ENCODE results near the gene CLIP4.
"Not testable (repeated sequence)": the region's sequence is repeated elsewhere in the genome, so short reads cannot be mapped to it uniquely, and the experiment has no call there.

The CLIP4 gene, protein sequence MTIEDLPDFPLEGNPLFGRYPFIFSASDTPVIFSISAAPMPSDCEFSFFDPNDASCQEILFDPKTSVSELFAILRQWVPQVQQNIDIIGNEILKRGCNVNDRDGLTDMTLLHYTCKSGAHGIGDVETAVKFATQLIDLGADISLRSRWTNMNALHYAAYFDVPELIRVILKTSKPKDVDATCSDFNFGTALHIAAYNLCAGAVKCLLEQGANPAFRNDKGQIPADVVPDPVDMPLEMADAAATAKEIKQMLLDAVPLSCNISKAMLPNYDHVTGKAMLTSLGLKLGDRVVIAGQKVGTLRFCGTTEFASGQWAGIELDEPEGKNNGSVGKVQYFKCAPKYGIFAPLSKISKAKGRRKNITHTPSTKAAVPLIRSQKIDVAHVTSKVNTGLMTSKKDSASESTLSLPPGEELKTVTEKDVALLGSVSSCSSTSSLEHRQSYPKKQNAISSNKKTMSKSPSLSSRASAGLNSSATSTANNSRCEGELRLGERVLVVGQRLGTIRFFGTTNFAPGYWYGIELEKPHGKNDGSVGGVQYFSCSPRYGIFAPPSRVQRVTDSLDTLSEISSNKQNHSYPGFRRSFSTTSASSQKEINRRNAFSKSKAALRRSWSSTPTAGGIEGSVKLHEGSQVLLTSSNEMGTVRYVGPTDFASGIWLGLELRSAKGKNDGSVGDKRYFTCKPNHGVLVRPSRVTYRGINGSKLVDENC

DNA sequence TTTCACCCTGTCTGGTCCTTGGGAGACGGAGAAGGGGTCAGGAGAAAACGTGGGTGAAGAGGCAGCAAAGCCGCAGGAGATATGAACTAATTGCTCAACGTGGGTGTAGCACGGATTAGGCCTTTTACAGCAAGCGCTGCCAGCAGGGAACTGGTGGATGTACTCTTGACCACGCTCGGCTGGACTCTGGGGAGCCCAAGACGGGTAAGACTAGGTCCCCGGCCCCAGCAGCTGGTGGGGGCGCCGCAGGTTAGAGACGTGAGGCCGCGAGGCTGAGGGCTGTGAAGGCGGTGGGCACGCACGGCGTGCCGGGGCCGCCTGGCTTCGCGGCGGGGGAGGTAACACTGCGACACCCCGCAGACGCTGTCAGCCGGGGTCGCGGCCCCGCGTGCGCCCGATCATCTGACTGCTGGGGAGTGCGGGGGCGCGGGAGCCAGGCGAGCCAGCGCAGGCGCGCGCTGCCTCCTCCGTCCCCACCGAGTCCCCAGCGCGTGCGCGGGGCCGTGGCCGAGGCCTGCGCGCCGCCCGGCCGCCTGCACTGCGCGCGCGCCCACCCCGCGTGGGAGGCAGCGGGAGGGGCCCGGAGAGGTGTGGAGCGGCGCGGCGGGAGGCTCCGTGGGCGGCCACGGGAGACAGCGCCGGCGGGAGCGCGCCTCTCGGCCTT, at the start of gene CLIP4:
Gene CLIP4, plus strand, starts transcription at position 470 of the 664 bp plus-strand sequence. CDS start 5,974 bp downstream, outside the sequence.
- no peak for DNase-seq

DNA sequence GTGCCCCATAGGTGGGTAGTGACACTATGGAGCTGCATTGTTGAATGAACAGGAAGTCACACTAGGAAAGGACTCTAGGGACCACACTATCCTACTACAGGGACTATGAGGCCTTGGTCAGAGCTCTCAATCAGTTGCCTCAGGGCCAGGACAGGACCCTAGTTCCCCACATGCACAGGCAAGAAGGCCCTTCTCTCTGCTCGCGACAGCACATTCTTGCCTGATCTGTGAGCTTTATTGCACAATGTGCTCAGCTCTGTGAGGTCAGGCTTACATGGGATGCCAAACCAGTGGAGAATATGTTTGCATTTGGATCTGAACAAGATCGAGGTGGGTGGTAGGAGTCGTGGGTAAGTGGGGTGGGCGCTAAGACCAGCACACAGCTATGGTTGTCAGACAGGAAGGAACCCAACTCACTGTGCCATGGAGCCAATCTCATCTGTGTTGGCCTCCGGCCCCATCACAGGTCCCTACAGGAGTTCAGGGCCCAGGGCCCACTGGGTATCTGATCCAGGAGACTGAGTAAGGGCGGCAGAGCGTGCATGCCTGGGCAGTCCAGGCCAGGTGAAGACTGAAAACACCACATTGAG, 48.8 kb upstream of the CLIP4 start:
- DNase-seq = no peak

DNA sequence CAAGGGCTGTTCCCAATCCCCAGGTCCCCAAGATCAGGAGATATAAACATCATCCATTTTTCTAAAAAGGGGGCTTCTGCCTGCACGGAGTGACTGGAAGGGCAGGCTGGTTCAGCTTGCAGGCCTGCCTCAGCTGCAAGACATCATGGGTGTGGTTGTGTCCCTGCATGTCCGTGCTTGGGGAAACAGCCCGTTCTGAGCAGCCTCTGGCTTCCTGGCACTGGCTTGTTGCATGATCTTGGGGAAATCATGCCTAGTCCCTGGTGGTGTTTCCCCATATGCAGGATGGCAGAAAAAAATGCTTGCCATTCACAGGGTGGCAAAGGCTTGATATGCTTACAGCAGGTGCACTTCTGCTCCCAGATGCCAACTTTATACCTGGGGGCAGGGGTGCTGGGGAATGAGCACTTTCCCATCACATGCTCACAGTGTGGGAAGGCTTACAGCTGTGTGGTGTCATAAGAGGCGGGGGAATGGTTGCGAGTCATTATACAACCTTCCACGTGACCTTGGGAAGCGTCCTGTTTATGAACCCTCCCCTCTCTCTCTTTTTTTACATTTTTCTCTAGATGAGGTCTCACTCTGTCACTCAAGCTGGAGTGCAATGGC, 48.1 kb upstream of the CLIP4 start:
- DNase-seq = no peak

DNA sequence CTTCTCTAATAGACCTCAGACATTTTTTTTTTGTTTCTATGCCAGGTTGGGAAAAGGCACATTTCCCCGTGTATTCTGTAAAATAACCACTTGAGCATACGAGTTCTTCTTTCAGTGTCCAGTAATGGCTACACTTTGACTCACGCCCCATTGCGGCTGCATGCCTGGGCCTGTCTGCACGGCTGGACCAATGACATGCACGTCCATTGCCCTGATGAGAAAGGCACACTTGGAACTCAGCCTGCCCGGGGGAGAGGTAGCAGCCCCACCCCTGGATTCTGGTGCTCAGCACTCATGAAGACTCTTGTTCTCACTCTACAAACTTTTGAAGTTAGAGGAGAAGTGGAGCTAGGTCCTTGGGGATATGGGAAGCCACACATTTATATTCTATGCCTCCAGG, 46.7 kb upstream of the CLIP4 start:
- no peak for DNase-seq

DNA sequence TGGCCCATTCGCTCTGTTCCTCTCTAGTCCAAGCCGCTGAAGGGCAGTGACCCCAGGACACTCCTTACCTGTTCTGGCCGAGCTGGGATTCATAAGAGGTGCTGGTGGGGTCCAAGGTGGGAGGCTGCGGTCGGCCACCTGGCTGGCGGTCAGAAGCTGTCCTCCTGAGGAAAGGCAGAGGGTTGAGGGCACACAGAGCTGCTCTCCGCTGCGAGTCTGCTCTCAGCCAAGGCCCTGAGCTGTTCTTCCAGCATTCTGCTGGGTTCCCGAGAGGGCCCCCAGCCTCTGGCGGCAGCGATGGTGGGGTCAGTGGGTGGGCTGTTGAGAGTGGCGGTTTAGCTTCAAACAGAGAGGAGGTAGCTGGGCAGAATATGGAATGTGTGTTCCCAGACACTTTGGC, 44.7 kb upstream of the CLIP4 start:
- DNase-seq = no peak

DNA sequence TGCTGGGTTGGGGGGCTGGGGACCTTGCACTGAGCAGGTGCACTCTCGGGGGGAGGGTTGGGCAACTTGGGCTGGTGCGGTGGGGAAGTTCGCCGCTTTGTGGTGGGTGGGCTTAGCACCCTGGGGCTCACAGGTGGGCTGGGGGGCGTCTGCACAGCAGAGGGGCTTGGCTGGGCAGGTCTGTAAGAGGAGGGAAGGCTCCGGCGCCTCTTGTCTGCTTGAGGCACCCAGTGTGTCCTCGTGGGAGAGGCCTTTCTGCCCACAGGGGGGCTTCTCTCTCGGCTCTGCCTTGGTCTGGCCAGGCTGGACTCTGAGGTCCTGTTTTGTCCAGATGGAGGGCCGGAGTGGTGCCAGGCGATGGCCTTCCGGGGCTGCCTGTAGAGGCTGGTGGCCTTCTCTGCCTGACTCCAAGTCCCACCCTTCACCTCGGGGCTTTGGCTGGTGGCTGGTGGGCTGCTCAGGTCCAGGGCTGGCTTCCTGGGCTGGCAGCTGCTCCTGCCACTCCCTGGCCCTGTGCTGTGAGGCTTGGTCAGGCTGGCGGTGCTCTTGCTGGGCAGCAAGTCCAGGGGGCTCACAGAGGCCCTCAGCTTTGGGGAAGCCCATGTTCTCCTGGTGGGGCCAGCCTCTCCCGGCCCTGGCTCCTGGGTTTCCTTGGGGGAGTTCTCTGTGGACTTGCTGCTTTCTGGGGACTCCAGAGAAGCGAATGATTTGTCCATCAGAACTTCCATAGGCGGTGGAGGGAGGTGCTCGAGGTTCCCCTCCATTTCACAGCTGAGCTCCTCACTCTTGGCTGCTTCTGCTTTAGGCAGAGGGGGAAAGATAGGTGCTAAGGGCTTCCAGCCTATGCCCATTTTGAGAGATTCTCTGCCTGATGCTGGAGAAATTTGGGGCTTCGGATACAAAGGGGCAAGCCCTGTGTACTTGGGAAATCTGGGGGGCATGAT, 43.9 kb upstream of the CLIP4 start:
- DNase-seq = no peak

DNA sequence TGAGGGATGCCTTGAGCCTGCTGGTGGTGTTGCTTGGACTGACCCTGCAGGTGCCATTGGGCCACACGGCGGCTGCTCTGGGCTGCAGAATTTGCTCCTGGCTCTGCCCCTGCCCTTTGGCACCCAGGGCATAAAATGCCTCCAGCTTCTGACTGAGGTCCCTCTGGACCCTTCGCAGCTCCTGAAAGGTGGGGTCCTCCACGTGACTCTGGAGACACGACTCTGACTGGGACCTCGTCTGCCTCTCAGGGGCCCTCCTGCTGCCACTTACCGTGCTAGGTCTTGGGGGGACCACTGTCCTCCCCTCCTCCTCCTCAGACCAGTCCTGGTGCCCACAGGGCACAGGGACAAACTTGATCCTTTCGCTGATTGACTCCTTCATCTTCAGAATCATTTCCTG, 43.0 kb upstream of the CLIP4 start:
- DNase-seq = no peak

DNA sequence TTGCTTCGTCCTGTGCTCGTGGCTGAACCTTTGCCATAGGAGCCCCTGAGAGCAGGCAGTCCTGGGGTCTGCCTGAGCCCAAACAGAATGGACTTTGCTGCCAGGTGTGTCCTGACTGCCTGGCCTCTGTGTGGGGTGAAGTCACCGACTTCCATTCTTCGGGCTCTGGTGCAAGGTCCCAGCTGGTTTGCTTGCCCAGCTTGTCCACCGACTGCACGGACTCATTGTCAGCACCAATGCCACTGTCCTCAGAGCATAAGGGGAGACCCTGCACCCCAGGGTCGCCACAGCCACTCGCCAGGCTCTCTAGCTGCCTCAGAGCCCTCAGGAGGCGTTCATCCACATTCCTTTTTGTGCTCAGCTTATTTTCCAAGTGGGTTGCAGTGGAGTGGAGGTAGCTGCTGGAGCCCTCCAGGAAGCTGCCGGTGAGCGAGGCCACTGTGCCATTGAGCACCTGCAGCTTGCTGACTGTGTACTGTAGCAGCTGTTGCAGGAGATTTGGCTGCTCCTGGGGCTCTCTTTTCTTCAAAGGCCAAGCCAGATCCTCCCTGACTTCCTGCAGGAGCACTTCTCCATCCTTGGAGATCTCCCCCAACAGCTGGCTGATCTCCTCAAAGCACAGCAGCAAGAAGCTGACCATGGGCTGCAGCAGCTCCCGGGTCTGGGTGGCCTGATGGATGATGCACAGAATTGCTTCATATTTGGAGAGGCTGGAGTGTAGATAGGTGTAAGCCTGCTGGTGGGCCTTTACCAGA, 42.1 kb upstream of the CLIP4 start:
- DNase-seq = no peak

DNA sequence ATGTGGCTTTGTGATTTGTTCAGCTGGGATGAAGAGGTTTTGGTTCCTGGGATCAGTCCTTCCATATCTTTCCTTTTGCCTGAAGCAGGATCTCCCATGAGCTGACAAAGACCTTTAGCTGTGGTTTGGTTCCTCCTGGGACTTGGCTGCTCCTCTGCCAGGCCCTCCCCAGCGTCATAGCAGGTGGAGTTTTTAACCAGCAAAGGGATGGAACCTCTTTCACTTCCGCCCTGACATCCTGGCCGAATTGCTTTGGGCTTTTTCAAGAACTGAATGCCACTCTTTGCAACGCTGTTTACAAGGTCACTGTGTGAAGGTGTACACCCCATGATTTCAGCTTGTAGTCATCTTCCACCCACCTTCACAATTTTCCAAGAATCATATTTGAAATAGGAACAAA, 41.3 kb upstream of the CLIP4 start:
- DNase-seq = no peak

DNA sequence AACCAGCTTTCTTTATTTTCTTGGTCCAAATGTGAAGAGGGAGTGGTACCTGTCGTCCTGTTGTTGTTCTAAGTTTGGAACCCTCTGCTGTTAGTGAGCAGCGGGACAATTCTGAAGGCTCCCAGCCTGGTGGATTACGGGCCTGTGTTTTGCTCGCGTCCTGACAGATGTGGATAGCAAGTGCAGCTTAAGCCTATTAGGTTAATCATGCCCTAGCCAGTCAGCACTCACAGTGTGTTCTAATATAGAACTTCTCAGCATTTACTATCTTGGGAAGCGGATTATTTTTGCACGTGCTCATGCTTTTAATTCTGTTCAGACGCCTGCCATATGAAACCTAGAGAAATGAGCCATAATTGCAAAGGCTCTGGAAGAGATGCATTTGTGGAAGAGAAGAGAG, 40.8 kb upstream of the CLIP4 start, which contains the start of gene PCARE:
Gene PCARE, minus strand, starts transcription at position 113 of the 400 bp plus-strand sequence. CDS start 262 bp downstream, outside the sequence.
- DNase-seq = no peak

DNA sequence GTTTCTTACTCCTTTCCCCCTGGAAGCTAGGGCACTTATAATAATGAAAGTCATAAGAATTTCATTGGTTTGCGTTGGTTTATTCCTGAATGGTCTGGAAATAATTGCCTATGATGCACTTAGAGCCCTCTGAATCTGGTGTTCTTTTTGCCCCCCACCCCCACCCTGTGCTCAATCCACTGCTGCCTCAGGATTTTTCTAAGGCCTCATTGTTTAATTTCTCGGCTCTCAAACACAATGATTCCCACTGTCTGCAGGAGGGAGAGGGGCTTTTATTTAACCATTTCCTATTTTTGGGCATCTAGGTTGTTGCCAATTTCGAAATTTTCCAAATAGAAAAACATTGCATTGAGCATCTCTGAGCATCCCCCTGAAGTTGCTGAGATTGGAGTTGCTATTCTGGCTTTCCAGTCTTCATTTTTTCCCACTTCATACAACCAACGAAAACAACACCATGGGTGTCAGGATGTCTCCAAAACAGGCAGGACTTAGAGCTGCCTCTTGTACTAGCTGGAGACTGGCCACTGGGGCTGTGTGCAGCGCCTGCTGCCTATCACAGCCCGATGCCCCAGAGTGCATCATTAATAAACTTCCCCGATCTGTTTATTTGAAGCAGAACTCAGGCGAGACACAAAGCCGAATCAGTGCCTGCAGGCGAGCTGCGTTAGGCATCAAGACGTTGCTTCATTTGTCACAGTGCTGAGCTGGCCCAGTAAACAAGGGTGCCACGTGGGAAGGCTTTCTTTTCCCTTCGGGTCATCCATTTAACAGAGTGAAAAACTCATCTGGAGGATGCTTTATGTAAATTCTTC, 39.1 kb upstream of the CLIP4 start:
- no peak for DNase-seq

DNA sequence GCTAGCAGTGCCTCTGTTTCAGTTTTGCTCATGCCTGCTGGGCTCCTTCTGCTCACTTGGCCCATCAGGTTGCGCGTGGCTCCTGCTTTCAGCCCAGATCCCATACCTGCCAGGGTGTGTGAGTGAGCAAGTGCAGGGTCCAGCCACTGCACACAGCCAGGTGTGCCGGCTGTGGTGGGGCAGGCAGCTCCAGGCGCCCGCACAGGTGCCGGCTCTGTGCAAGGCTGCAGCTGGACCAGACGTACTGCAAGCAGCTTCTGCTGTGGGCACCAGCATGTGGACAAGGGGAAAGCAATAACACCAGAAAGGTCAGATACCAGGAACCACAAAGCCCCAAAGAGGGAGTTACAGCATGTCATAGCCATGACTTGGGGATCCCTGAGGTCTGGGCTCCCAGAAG, 35.3 kb upstream of the CLIP4 start:
- no peak for DNase-seq

DNA sequence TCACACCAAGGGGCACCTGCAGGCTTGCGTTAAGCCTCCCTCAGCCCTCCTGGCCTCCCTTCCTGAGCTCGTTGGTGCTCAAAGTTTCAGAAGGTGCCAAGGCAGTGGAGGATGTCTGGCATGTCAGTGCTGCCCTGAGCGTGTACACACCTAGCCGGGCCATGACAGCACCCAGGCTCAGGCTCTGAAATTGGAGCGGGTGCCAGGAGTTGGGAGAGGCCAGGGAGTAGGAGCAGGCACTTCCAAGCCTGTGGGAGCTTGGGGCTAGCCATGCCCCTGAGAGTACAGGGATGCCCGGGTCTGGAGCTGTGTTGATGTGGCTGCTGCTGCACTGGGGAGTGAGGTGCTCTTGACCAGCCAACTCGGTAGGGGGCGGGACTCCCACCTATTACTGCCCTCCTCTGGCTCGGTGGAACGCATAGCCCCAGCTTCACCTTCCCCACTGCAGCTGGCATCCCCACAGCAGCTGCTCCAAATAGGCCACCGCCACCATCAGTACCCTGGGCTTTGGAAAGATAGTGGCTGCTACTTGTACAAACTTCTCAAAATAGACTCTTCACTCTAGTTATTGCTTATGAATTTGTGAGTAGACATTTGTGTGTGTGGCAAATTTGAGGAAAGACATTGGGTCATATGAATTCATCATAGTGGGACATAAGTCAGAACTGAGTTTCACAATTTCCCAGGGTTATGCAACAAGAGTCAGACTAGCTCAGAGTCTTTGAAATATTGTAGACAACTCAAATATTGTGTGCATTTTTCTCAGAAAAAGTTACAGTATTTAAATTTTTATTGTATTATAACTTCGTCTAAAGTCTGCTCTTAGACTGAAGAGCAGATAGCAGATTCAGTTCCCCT, 34.1 kb upstream of the CLIP4 start:
- DNase-seq = no peak

DNA sequence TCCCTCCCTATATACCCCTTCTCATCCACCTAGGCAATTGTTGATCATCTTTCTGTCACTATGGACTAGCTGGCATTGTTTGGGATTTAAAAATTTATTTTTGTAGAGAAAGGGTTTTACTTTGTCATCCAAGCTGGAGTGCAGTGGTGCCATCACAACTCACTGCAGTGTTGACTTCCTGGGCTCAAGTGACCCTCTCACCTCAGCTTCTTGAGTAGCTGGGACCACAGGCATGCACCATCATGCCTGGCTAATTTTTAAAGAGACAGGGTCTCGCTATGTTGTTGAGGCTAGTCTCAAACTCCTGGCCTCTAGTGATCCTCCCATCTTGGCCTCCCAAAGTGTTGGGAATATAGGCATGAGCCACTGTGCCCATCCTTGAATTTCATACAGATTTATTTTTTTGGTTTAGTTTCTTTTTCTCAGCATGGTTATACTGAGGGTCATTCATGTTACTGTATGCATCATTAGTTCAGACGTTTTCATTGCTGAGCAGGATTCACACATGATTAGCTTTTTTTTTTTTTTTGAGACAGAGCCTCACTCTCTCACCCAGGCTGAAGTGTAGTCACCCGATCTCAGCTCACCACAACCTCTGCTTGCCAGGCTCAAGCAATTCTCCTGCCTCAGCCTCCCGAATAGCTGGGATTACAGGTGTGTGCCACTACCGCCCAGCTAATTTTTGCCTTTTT, 32.3 kb upstream of the CLIP4 start:
- no peak for DNase-seq

DNA sequence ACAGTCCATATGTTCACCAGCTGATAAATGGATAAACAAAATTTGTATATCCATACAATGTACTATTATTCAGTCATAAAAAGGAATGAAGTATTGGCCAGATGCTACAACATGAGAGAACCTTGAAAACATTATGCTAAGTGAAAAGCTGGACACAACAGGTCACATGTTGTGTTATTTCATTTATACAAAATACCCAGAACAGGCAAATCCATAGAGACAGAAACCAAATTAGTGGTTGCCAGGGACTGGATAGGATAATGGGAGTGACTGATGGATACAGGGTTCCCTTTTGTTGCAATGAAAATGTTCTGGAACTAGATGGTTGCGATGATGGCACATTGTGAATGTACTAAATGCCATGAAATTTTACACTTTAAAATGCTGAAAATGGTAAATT, 30.7 kb upstream of the CLIP4 start:
- DNase-seq = no peak

DNA sequence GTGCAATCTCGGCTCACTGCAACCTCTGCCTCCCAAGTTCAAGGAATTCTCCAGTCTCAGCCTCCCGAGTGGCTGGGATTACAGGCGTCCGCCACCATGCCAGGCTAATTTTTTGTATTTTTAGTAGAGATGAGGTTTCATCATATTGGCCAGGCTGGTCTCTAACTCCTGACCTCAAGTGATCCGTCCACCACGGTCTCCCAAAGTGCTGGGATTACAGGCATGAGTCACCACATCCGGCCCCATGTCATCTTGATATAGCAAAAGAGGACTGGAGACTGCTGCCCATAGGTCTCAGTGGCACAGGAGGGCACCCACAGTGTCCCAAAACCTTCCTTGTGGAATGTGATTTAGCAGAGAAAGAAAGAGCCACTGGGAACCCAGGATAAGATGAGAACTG, 24.9 kb upstream of the CLIP4 start:
- DNase-seq = not testable (repeated sequence)

DNA sequence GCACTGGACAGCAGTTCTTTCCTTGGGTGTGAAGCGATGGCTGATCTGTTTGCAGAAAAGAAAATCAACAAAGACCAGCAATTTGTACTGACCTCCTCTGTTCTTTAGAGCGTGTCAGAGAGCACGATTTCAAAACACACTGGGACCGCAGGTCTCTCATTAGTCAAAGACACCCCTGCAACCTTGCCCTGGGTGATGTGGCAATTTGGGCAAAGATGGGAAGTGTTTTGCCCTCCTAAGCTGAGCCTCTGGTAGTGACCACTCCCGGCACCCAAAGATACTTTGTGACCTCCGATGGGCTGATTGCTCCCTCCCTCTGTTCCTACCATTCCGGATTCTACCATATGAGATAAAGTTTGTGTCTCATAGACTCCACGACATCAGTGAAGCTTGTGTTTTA, 18.2 kb upstream of the CLIP4 start:
- DNase-seq = no peak

DNA sequence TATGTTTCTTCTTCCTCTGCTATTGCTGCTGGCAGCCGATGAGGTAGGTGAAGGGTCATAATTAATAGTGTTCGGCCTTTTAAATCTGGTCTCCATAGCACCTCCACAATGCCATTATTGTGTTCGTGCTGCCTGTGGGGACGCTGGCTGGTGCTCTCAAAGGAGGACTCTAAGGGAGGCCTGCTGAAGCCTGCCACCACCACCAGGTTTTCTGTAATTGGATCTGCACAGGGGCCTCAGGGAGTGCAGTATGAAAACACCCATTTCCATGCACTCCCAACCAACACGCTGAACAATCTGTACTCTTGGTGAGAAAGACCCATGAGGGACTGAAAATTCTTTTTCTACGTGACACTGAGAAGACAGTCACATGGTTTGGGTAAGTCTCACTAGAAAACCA, 17.6 kb upstream of the CLIP4 start:
- peak; percentile 32 for DNase-seq

Data from NCI-H1436 (cell line).